Fibroblast of lung (primary cell): ENCODE results near the gene UACA. TPM values are rescaled to one million over a fixed set of nuclear protein-coding genes. Genes with fewer than 3 reads are reported as not detected.
A peak's percentile ranks its signal among the peaks of the same experiment; 100 is the strongest.

ENCODE experiments used
- DNase-seq, 2 donors: peaks; one replicate each; pipeline versions ENCODE4 v3.0.0 to v3.0.0-alpha.2; 2010; ENCODE audit warnings: low read depth in 2 of 2
- H2AFZ ChIP-seq: 2 replicates; pipeline ENCODE4 v1.5.1; 2012; ENCODE audit warnings: low read length, control low read depth, inconsistent platforms
- H3K27ac ChIP-seq: 2 replicates; pipeline ENCODE4 v1.5.1; 2011; ENCODE audit warnings: low read length, control low read depth; ENCODE audit not compliant: insufficient read depth
- H3K27me3 ChIP-seq: 2 replicates; pipeline ENCODE4 v1.5.1; 2011; ENCODE audit warnings: mild to moderate bottlenecking, low read length; ENCODE audit not compliant: control insufficient read depth, insufficient read depth
- H3K36me3 ChIP-seq: 2 replicates; pipeline ENCODE4 v1.5.1; 2011; ENCODE audit warnings: low read length; ENCODE audit not compliant: control insufficient read depth, insufficient read depth
- H3K4me1 ChIP-seq: 2 replicates; pipeline ENCODE4 v1.5.1; 2011; ENCODE audit warnings: low read length; ENCODE audit not compliant: control insufficient read depth, insufficient read depth; ENCODE audit errors: extremely low read depth
- H3K4me2 ChIP-seq: 2 replicates; pipeline ENCODE4 v1.5.1; 2011; ENCODE audit warnings: low read length, control low read depth; ENCODE audit not compliant: insufficient read depth; ENCODE audit errors: extremely low read depth
- H3K4me3 ChIP-seq, 4 experiments: fragments of 200-600 bp in 1 of 4; sonication (generic) in 1 of 4; replicated peaks in 1 of 4; 2 replicates each; pipeline ENCODE4 v1.5.1; 2011 to 2016; ENCODE audit warnings: low read length in 4 of 4, low read depth in 3 of 4, mild to moderate bottlenecking in 3 of 4, control low read depth in 2 of 4, inconsistent platforms in 1 of 4, mixed read lengths in 1 of 4; ENCODE audit not compliant: insufficient read depth in 1 of 4; ENCODE audit errors: control extremely low read depth in 1 of 4
- H3K79me2 ChIP-seq: 2 replicates; pipeline ENCODE4 v1.5.1; 2012; ENCODE audit warnings: mild to moderate bottlenecking, low read length, inconsistent platforms; ENCODE audit not compliant: control insufficient read depth, insufficient read depth
- H3K9ac ChIP-seq: 2 replicates; pipeline ENCODE4 v1.5.1; 2011; ENCODE audit warnings: mild to moderate bottlenecking, low read length, control low read depth; ENCODE audit not compliant: insufficient read depth
- H3K9me3 ChIP-seq: 2 replicates; pipeline ENCODE4 v1.5.1; 2012; ENCODE audit warnings: low read depth, low read length; ENCODE audit not compliant: control insufficient read depth, insufficient read depth
- H4K20me1 ChIP-seq: 2 replicates; pipeline ENCODE4 v1.5.1; 2011; ENCODE audit warnings: low read length; ENCODE audit not compliant: control insufficient read depth, insufficient read depth; ENCODE audit errors: extremely low read depth
- CTCF ChIP-seq, 2 donors: IDR thresholded peaks in 1 of 2; conservative IDR thresholded peaks in 1 of 2; 1 replicate in 1 of 2; 2 replicates in 1 of 2; pipeline ENCODE4 v1.5.1; 2011 to 2012; ENCODE audit warnings: low read length in 2 of 2, control low read depth in 1 of 2, inconsistent platforms in 1 of 2, low read depth in 1 of 2, mild to moderate bottlenecking in 1 of 2
- EZH2 ChIP-seq: IDR thresholded peaks from 2 replicates; pipeline ENCODE4 v1.5.1; 2012; ENCODE audit warnings: low read length, control low read depth, mild to moderate bottlenecking; ENCODE audit errors: missing control alignments
- polyA plus RNA-seq, 2 donors: library from polyadenylated mRNA; depleted of rRNA in 1 of 2; stranded (reverse) in 1 of 2; unstranded in 1 of 2; fragments of >200 nt; gene quantifications; 2 replicates each; pipeline ENCODE4 v1.2.1, GENCODE V29; 2011 to 2012; ENCODE audit warnings: missing spikeins in 1 of 2
- total RNA-seq: library from RNA; depleted of rRNA; stranded (reverse); fragments of >200 nt; gene quantifications from 2 replicates; pipeline ENCODE4 v1.2.1, GENCODE V29; 2014

UACA gene
- total and polyA plus RNA-seq, 2 donors (not counting 1 experiment from before 2014, with no cell fraction given): 170 to 187 TPM

DNA sequence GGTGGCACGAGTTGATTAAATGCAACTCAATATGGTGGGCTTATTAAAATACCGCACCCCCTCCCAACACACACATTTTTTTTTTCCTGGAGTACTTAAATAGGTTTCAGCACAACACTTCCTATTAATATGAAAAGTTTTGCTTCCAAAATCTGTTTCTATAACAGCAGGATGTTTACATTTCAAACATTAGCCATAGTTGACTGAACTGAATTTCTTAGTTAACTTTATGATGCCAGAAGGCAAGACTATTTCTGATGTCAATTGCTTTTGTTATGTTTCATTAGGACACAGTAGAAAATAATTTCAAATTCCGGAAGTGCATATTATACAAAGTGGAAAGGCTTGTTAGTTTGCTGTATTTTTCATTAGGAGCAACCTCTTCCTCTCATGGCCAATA lies 104.7 kb downstream of the UACA start:
- H3K4me1 ChIP-seq: peaks cover 8% of the 10 kb centered on the region
- TF ChIP-seq CTCF (conservative IDR thresholded peaks at IDR 0.05 in 1 of 2, IDR thresholded peaks at IDR 0.05 in 1 of 2; ENCODE audit: low read depth in 1 of 2, low read length in 2 of 2): no peak
- TF ChIP-seq EZH2: no peak
- H3K27ac ChIP-seq: no peak overlapping the region
- H4K20me1 ChIP-seq: no peaks in the 10 kb centered on the region
- H3K36me3 ChIP-seq: peaks cover 7% of the 10 kb centered on the region
- no peaks in the 10 kb centered on the region for H3K27me3 ChIP-seq
- no peak overlapping the region for H2AFZ ChIP-seq
- H3K4me2 ChIP-seq: no peak overlapping the region
- no peaks in the 10 kb centered on the region for H3K9me3 ChIP-seq
- H3K9ac ChIP-seq: no peak overlapping the region
- peaks cover 18% of the 10 kb centered on the region for H3K79me2 ChIP-seq
- peak in 1 of 2 donors; percentile 21 for DNase-seq
- no peak overlapping the region for H3K4me3 ChIP-seq

GRCh38 chr15:70653426-70653825 lies 109.9 kb downstream of the UACA start:
- no peak overlapping the region for H2AFZ ChIP-seq
- no peaks in the 10 kb centered on the region for H3K79me2 ChIP-seq
- H3K4me3 ChIP-seq: no peak overlapping the region
- no peak for DNase-seq
- TF ChIP-seq CTCF (conservative IDR thresholded peaks at IDR 0.05 in 1 of 2, IDR thresholded peaks at IDR 0.05 in 1 of 2; ENCODE audit: low read depth in 1 of 2, low read length in 2 of 2): no peak
- TF ChIP-seq EZH2: no peak
- no peaks in the 10 kb centered on the region for H3K4me1 ChIP-seq
- H3K9me3 ChIP-seq: no peaks in the 10 kb centered on the region
- no peaks in the 10 kb centered on the region for H4K20me1 ChIP-seq
- no peak overlapping the region for H3K27ac ChIP-seq
- H3K36me3 ChIP-seq: peaks cover 3% of the 10 kb centered on the region
- no peak overlapping the region for H3K4me2 ChIP-seq
- no peaks in the 10 kb centered on the region for H3K27me3 ChIP-seq
- no peak overlapping the region for H3K9ac ChIP-seq

- Histone ChIP-seq H3K4me1 (no peaks in the 10 kb centered on the region), H3K9ac (no peak overlapping the region), H4K20me1 (no peaks in the 10 kb centered on the region), H3K4me3 (no peak overlapping the region), H2AFZ (no peak overlapping the region), H3K36me3 (peaks cover 2% of the 10 kb centered on the region), H3K27ac (no peak overlapping the region), H3K27me3 (no peaks in the 10 kb centered on the region), H3K4me2 (no peak overlapping the region), H3K9me3 (no peaks in the 10 kb centered on the region), H3K79me2 (no peaks in the 10 kb centered on the region)
- TF ChIP-seq CTCF (conservative IDR thresholded peaks at IDR 0.05 in 1 of 2, IDR thresholded peaks at IDR 0.05 in 1 of 2; ENCODE audit: low read depth in 1 of 2, low read length in 2 of 2) (no peak), EZH2 (no peak)
- DNase-seq: no peak
These were observed 111.0 kb downstream of the UACA start for GRCh38 chr15:70652341-70652740.
